GM23338 (cell line): ENCODE measurements around the gene CDHR5. TPM values are rescaled to one million over a fixed set of nuclear protein-coding genes. Genes with fewer than 3 reads are reported as not detected.
A peak's percentile ranks its signal among the peaks of the same experiment; 100 is the strongest.
"Not testable (repeated sequence)": the region's sequence is repeated elsewhere in the genome, so short reads cannot be mapped to it uniquely, and the experiment has no call there.

ENCODE experiments used
- ATAC-seq: fragments of 200-7000 bp; cut with Tn5 transposase; 3 replicates; pipeline ENCODE4 v1.9.1; 2020
- DNase-seq: peaks from one replicate; pipeline ENCODE4 v3.0.0-alpha.2; 2015; ENCODE audit warnings: low spot score
- H2AFZ ChIP-seq: fragments of 200-600 bp; sonication (generic); 2 replicates; pipeline ENCODE4 v1.8.0; 2016; ENCODE audit warnings: antibody characterized with exemption, mild to moderate bottlenecking, moderate library complexity
- H3F3A ChIP-seq: fragments of 200-600 bp; sonication (generic); replicated peaks from 2 replicates; pipeline ENCODE4 v1.8.0; 2017; ENCODE audit warnings: antibody characterized with exemption, mixed run types, low read depth
- H3K27ac ChIP-seq: fragments of 200-600 bp; sonication (generic); 2 replicates; pipeline ENCODE4 v1.6.1; 2016; ENCODE audit warnings: low read depth
- H3K27me3 ChIP-seq: fragments of 200-600 bp; sonication (generic); 2 replicates; pipeline ENCODE4 v1.8.0; 2016; ENCODE audit warnings: mild to moderate bottlenecking, mixed run types, moderate library complexity; ENCODE audit not compliant: insufficient read depth
- H3K36me3 ChIP-seq: fragments of 200-600 bp; sonication (generic); 2 replicates; pipeline ENCODE4 v1.8.0; 2016; ENCODE audit warnings: mild to moderate bottlenecking; ENCODE audit not compliant: insufficient read depth
- H3K4me1 ChIP-seq: fragments of 200-600 bp; sonication (generic); 2 replicates; pipeline ENCODE4 v1.8.0; 2016; ENCODE audit warnings: mild to moderate bottlenecking, moderate library complexity; ENCODE audit not compliant: insufficient read depth
- H3K4me2 ChIP-seq: fragments of 200-600 bp; sonication (generic); 2 replicates; pipeline ENCODE4 v1.7.1; 2017; ENCODE audit warnings: mixed run types
- H3K4me3 ChIP-seq: fragments of 200-600 bp; sonication (generic); 2 replicates; pipeline ENCODE4 v1.6.1; 2016; ENCODE audit warnings: mixed run types
- H3K79me2 ChIP-seq: fragments of 200-600 bp; sonication (generic); replicated peaks from 2 replicates; pipeline ENCODE4 v1.8.0; 2017; ENCODE audit warnings: mild to moderate bottlenecking; ENCODE audit not compliant: insufficient read depth
- H3K9me2 ChIP-seq: fragments of 200-600 bp; sonication (generic); 2 replicates; pipeline ENCODE4 v1.8.0; 2017; ENCODE audit not compliant: insufficient read depth
- H4K20me1 ChIP-seq: fragments of 200-600 bp; sonication (generic); replicated peaks from 2 replicates; pipeline ENCODE4 v1.8.0; 2017; ENCODE audit warnings: mild to moderate bottlenecking; ENCODE audit not compliant: insufficient read depth
- H3K27ac Mint-ChIP-seq: 2 replicates; pipeline ENCODE4 v1.8.0; 2020; ENCODE audit warnings: inconsistent platforms, mild to moderate bottlenecking, moderate library complexity, mixed read lengths
- H3K27me3 Mint-ChIP-seq: 3 replicates; pipeline ENCODE4 v1.8.0; 2022; ENCODE audit warnings: low read depth, mild to moderate bottlenecking, moderate library complexity, mixed read lengths, inconsistent platforms; ENCODE audit not compliant: insufficient read depth, poor library complexity
- H3K36me3 Mint-ChIP-seq: 3 replicates; pipeline ENCODE4 v1.8.0; 2021; ENCODE audit warnings: low read depth, mild to moderate bottlenecking, inconsistent platforms, moderate library complexity, mixed read lengths
- H3K4me1 Mint-ChIP-seq: 3 replicates; pipeline ENCODE4 v1.8.0; 2020; ENCODE audit warnings: mild to moderate bottlenecking, inconsistent platforms, mixed read lengths
- H3K4me3 Mint-ChIP-seq: 3 replicates; pipeline ENCODE4 v1.8.0; 2021; ENCODE audit warnings: moderate library complexity, mild to moderate bottlenecking, inconsistent platforms, mixed read lengths
- H3K9me3 Mint-ChIP-seq: 3 replicates; pipeline ENCODE4 v1.8.0; 2020; ENCODE audit warnings: moderate library complexity, mild to moderate bottlenecking, inconsistent platforms, mixed read lengths
- EZH2 ChIP-seq: fragments of 200-600 bp; sonication (generic); IDR thresholded peaks from one replicate; pipeline ENCODE4 v1.8.0; 2017; ENCODE audit warnings: antibody characterized with exemption, mild to moderate bottlenecking, low read depth; ENCODE audit not compliant: unreplicated experiment
- EZH2phosphoT487 ChIP-seq: fragments of 200-600 bp; sonication (generic); IDR thresholded peaks from one replicate; pipeline ENCODE4 v1.8.1; 2018; ENCODE audit warnings: antibody characterized with exemption; ENCODE audit not compliant: unreplicated experiment
- JUNB ChIP-seq: IDR thresholded peaks from one replicate; pipeline ENCODE4 v1.6.1; 2016; ENCODE audit warnings: antibody characterized with exemption; ENCODE audit not compliant: unreplicated experiment
- POLR2AphosphoS5 ChIP-seq: IDR thresholded peaks from 2 replicates; pipeline ENCODE4 v1.6.1; 2016; ENCODE audit warnings: antibody characterized with exemption, low read depth
- REST ChIP-seq: IDR thresholded peaks from one replicate; pipeline ENCODE4 v1.6.1; 2018; ENCODE audit warnings: antibody characterized with exemption; ENCODE audit not compliant: unreplicated experiment
- ZNF114 ChIP-seq: fragments of 250-450 bp; sonication (Bioruptor Pico); IDR thresholded peaks from 2 replicates; pipeline ENCODE4 v1.5.0; 2020; ENCODE audit warnings: mild to moderate bottlenecking, moderate library complexity
- polyA plus RNA-seq: library from polyadenylated mRNA; unstranded; fragments of >200 nt; fragmentation: Nextera tagmentation; extraction: Ambion mirVana; gene quantifications from 2 replicates; pipeline ENCODE4 v1.2.1, GENCODE V29; 2016
- total RNA-seq: library from RNA; depleted of rRNA; stranded (reverse); fragments of >200 nt; shearing (Covaris generic); gene quantifications from 2 replicates; pipeline ENCODE4 v1.2.3, GENCODE V29; 2014

Gene CDHR5
- total and polyA plus RNA-seq, 2 experiments from 2014 or later: not detected

- DNase-seq: no peak
- Histone ChIP-seq H2AFZ (no peak overlapping the region), H4K20me1 (peaks cover 28% of the 10 kb centered on the region), H3K27ac (no peak overlapping the region), H3K4me1 (peaks cover 16% of the 10 kb centered on the region), H3K9me2 (no peaks in the 10 kb centered on the region), H3K27me3 (peaks cover 25% of the 10 kb centered on the region), H3K79me2 (peaks cover 31% of the 10 kb centered on the region), H3F3A (peaks cover 13% of the 10 kb centered on the region; the same call in 1 of the 2 replicates), H3K36me3 (no peaks in the 10 kb centered on the region), H3K4me2 (peak overlapping the region; percentile 88), H3K4me3 (peak overlapping the region; percentile 70)
- no peak overlapping the region for H3K27ac Mint-ChIP-seq
- no peaks in the 10 kb centered on the region; the same call in 2 of the 3 replicates for H3K36me3 Mint-ChIP-seq
- ATAC-seq: peak; percentile 1
- TF ChIP-seq REST (no peak), POLR2AphosphoS5 (no peak), ZNF114 (CRISPR knock-in tag) (no peak), JUNB (no peak), EZH2phosphoT487 (no peak), EZH2 (peak; percentile 39)
- no peaks in the 10 kb centered on the region; the same call in 2 of the 3 replicates for H3K9me3 Mint-ChIP-seq
- H3K27me3 Mint-ChIP-seq: peaks cover 30% of the 10 kb centered on the region
- H3K4me1 Mint-ChIP-seq: peaks cover 30% of the 10 kb centered on the region
- H3K4me3 Mint-ChIP-seq: peak overlapping the region; percentile 80
These were observed 50.0 kb downstream of the CDHR5 start for GRCh38 chr11:574632-575312.

- H3K79me2 ChIP-seq: peaks cover 24% of the 10 kb centered on the region
- H2AFZ ChIP-seq, H3K9me3 Mint-ChIP-seq, H3K9me2 ChIP-seq, H3K27ac ChIP-seq, H3K4me3 Mint-ChIP-seq, ATAC-seq, DNase-seq, H3K36me3 Mint-ChIP-seq, H3K27ac Mint-ChIP-seq, H3K36me3 ChIP-seq: not testable (repeated sequence)
- H3F3A ChIP-seq: peaks cover 13% of the 10 kb centered on the region; the same call in 1 of the 2 replicates
- Mint-ChIP-seq H3K4me1 (peaks cover 31% of the 10 kb centered on the region), H3K27me3 (peaks cover 29% of the 10 kb centered on the region)
- peak overlapping the region; percentile 88; the same call in 1 of the 2 replicates for H3K4me2 ChIP-seq
- H3K27me3 ChIP-seq: peaks cover 31% of the 10 kb centered on the region
- H4K20me1 ChIP-seq: peaks cover 21% of the 10 kb centered on the region
- H3K4me1 ChIP-seq: peaks cover 20% of the 10 kb centered on the region
- H3K4me3 ChIP-seq: peak overlapping the region; percentile 70; the same call in 1 of the 2 replicates
These were observed 50.7 kb downstream of the CDHR5 start for GRCh38 chr11:574031-574570.
